Ishikawa (cell line): Measurements from ENCODE around the gene CSTB.

Source experiments
- CEBPB ChIP-seq: IDR thresholded peaks from 2 replicates; pipeline ENCODE4 v1.6.1; 2012
- CREB1 ChIP-seq: IDR thresholded peaks from 2 replicates; pipeline ENCODE4 v1.6.1; 2012; ENCODE audit warnings: low read depth
- EGR1 ChIP-seq: IDR thresholded peaks from 2 replicates; pipeline ENCODE4 v1.6.1; 2012
- EP300 ChIP-seq: IDR thresholded peaks from 2 replicates; pipeline ENCODE4 v1.6.1; 2012; ENCODE audit warnings: borderline replicate concordance
- FOXM1 ChIP-seq: IDR thresholded peaks from 2 replicates; pipeline ENCODE4 v1.6.1; 2012; ENCODE audit warnings: low read depth, borderline replicate concordance
- NFIC ChIP-seq: IDR thresholded peaks from 2 replicates; pipeline ENCODE4 v1.6.1; 2012
- RAD21 ChIP-seq: IDR thresholded peaks from 2 replicates; pipeline ENCODE4 v1.6.1; 2012; ENCODE audit warnings: low read depth
- TAF1 ChIP-seq: IDR thresholded peaks from 2 replicates; pipeline ENCODE4 v1.6.1; 2012; ENCODE audit warnings: low read depth, mild to moderate bottlenecking
- TCF12 ChIP-seq: IDR thresholded peaks from 2 replicates; pipeline ENCODE4 v1.6.1; 2012; ENCODE audit warnings: low read depth
- TEAD4 ChIP-seq: IDR thresholded peaks from 2 replicates; pipeline ENCODE4 v1.6.1; 2012
- YY1 ChIP-seq: IDR thresholded peaks from 2 replicates; pipeline ENCODE4 v1.6.1; 2012; ENCODE audit warnings: low read depth
- ZBTB7A ChIP-seq: IDR thresholded peaks from 2 replicates; pipeline ENCODE4 v1.6.1; 2012; ENCODE audit warnings: low read depth
- TF ChIP-seq, protein P1 (sequence below): IDR thresholded peaks from 2 replicates; pipeline ENCODE4 v1.6.1; 2012
- TF ChIP-seq, protein P2 (sequence below): IDR thresholded peaks from 2 replicates; pipeline ENCODE4 v1.6.1; 2012
- TF ChIP-seq, protein P3 (sequence below): IDR thresholded peaks from 2 replicates; pipeline ENCODE4 v1.6.1; 2012; ENCODE audit warnings: low read depth, mild to moderate bottlenecking

Gene CSTB

DNA sequence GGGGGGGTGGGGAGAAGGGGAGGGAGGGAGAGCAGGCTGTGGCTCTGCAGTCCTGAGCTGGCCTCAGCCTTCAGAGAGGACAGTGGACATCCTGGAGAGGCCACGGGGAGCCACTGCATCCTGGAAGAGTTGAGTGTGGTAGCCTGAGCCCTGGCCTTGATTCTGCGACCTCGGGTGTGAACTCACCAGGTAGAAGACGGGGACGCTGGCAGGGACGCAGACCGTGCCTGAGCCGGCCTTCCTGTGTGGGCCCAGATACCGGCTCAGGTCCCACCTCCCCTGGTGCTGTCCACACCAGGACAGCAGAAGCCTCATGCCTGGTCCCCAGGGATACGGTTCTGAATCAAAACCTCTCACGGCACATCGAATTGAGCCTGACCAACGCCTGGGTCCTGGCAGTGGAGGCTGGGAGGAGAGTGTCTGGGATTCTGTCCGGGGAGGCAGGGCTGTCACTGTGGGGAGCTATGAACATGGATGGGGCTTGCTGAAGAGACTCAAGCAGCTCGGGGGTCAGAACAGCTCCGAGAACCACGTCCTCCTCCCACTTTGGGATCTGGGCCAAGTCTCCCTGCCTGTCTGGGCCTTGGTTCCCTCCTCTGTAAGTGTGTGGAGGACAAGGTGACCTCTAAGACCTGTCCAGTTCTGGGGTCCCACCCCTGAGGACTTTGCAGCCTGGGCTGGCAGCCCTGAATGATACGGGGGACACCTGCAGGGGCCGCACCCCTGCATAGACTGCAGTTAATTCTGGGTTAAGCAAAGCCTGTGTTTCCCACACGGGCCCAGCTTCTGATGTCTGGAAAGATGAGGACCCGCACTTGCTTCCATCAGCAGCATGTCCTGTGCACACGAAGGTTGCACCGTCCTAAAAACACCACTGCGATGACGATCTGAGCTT is 43.6 kb upstream of the CSTB start:
- TF ChIP-seq, protein P1, sequence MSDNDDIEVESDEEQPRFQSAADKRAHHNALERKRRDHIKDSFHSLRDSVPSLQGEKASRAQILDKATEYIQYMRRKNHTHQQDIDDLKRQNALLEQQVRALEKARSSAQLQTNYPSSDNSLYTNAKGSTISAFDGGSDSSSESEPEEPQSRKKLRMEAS, result no peak
- TF ChIP-seq TEAD4 (no peak), EGR1 (no peak), TCF12 (no peak), ZBTB7A (no peak), CREB1 (no peak), EP300 (no peak), TAF1 (no peak), NFIC (no peak), RAD21 (no peak)
- TF ChIP-seq, protein P2, sequence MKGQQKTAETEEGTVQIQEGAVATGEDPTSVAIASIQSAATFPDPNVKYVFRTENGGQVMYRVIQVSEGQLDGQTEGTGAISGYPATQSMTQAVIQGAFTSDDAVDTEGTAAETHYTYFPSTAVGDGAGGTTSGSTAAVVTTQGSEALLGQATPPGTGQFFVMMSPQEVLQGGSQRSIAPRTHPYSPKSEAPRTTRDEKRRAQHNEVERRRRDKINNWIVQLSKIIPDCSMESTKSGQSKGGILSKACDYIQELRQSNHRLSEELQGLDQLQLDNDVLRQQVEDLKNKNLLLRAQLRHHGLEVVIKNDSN, result no peak
- TF ChIP-seq, protein P3, sequence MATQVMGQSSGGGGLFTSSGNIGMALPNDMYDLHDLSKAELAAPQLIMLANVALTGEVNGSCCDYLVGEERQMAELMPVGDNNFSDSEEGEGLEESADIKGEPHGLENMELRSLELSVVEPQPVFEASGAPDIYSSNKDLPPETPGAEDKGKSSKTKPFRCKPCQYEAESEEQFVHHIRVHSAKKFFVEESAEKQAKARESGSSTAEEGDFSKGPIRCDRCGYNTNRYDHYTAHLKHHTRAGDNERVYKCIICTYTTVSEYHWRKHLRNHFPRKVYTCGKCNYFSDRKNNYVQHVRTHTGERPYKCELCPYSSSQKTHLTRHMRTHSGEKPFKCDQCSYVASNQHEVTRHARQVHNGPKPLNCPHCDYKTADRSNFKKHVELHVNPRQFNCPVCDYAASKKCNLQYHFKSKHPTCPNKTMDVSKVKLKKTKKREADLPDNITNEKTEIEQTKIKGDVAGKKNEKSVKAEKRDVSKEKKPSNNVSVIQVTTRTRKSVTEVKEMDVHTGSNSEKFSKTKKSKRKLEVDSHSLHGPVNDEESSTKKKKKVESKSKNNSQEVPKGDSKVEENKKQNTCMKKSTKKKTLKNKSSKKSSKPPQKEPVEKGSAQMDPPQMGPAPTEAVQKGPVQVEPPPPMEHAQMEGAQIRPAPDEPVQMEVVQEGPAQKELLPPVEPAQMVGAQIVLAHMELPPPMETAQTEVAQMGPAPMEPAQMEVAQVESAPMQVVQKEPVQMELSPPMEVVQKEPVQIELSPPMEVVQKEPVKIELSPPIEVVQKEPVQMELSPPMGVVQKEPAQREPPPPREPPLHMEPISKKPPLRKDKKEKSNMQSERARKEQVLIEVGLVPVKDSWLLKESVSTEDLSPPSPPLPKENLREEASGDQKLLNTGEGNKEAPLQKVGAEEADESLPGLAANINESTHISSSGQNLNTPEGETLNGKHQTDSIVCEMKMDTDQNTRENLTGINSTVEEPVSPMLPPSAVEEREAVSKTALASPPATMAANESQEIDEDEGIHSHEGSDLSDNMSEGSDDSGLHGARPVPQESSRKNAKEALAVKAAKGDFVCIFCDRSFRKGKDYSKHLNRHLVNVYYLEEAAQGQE, result no peak

DNA sequence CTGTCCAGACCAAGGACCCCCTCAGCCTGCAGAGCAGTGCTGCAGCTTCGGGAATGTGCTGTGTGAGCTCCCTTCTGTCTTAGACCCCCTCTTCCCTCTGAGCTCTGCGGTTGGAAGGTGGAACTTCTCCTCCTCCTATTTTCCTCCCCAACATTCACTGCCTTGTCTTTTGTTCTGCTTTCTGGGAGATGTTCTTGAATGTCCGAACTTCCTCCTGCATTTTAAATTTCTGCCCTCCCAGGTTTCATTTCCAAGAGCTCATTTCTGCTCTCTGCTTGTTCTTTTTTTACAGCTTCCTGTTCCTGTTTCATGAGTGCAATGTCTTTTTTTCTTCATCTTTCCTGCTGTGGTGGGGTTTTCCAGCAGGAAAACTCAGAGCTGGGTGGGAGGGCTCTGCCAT is 42.6 kb upstream of the CSTB start:
- no peak for TF ChIP-seq NFIC
- no peak for TF ChIP-seq ZBTB7A
- no peak for TF ChIP-seq CEBPB
- TF ChIP-seq YY1, result no peak
- no peak for TF ChIP-seq RAD21

DNA sequence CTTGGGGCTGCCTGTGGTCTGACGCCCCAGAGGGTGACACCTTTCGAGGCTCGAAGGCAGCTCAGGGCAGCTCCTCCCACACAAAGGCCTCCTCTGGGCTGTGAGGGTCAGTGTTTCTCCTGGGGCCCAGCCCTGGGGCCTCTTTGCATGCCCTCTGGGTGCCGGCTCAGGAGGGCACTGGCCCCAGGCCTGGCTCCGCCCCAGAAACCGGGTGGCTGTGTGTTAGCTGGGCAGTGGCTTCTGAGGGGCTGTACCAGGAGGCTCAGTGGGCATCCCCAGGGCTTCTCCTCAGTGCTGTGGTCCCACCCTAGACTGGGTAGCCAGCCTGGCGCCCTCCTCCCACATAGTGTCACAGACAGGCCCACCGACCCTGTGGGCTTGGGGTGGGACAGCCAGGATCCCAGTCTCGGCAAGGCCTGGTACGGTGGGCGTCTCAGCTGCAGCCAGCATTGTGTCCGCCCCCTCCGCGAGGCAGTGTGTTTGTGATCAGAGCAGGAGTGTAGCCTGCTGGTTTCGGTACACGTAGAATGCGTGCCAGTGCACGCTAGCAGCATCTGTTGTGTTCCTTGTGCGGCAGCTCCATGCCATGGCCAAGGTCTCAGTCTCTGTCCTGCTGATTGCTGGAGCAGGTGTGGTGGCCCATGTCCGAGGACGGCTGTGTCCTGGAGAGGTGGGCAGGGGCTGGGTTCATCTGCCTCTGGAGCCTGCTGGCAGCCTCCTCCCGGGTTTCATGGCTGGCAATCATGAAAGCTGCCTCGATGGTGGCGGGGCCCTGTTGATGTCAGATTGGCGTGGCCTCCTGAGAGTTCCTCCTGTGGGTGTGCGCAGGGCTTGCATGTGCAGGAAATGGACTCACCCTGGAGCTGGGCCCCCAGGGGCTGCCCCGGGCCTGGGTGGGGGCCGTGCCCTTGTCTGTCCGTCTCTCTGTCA is 41.3 kb upstream of the CSTB start:
- no peak for TF ChIP-seq EGR1
- TF ChIP-seq ZBTB7A, result no peak

DNA sequence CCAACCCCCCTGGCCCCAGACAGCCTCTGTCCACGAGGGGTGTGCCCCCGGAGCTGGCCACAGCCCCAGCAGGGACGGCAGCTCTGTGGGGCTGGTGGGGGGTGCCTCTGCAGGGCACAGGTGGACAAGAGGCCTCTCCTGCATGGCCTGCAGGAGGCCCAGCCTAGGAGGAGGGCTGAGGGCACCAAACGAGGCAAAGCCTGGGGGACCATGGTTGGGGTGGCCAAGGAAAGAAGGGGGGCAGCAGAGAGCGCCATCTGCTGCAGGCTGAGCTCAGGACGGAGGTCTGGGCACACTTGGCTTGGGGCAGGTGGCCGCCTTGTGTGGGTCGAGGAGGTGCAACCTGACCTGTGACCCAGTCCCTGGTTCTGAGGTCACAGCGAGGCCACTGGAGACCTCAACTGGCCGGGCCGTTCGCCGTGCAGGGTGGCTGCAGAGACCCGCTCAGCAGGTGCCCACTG is 40.5 kb upstream of the CSTB start:
- no peak for TF ChIP-seq EP300
- no peak for TF ChIP-seq TCF12
- TF ChIP-seq TAF1, result no peak
- peak; percentile 7; the same call in 1 of the 2 replicates for TF ChIP-seq RAD21
- no peak for TF ChIP-seq NFIC
- no peak for TF ChIP-seq CREB1
- TF ChIP-seq FOXM1, result no peak

DNA sequence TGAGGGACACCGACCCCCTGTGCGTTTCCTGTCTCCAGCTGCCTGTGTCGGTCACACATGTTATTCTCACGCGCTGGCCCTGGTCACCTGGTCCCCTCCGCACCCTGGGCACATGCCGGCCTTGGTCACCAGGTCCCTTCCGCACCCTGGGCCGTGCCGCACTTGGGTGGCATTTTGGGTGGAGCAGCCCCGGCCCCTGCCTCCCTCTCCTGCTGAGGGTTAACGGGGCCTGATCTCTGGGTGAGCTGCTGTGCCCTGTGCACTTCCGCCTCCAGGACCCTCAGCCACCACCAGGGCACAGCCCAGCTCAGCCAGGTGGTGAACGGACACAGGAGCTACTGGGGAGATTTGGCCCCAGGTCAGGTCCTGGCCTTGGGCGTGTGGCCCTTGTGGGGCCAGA is 39.9 kb upstream of the CSTB start:
- no peak for TF ChIP-seq CREB1
- TF ChIP-seq ZBTB7A, result no peak
- no peak for TF ChIP-seq TAF1
- no peak for TF ChIP-seq TEAD4
- TF ChIP-seq EGR1, result no peak
- TF ChIP-seq CEBPB, result no peak
- TF ChIP-seq, protein P1, result no peak
- TF ChIP-seq, protein P3, result no peak
- no peak for TF ChIP-seq EP300
- TF ChIP-seq FOXM1, result no peak
- TF ChIP-seq, protein P2, result no peak
- TF ChIP-seq NFIC, result no peak
- no peak for TF ChIP-seq RAD21
- no peak for TF ChIP-seq TCF12
- no peak for TF ChIP-seq YY1
